HAP-1 (cell line): ENCODE measurements around the gene GLRA1.

Experiments
- DNase-seq, 2 experiments: peaks; one replicate each; pipeline ENCODE4 v3.0.0-alpha.2; 2016 to 2020; ENCODE audit warnings: low spot score in 2 of 2
- H3K27me3 ChIP-seq: fragments of 250-450 bp; sonication (Bioruptor Pico); 2 replicates; pipeline ENCODE4 v1.5.1; 2020; ENCODE audit warnings: low read depth, mild to moderate bottlenecking, moderate library complexity
- H3K36me3 ChIP-seq: fragments of 250-450 bp; sonication (Bioruptor Pico); replicated peaks from 2 replicates; pipeline ENCODE4 v1.5.1; 2020; ENCODE audit warnings: mild to moderate bottlenecking
- H3K4me1 ChIP-seq: fragments of 250-450 bp; sonication (Bioruptor Pico); 2 replicates; pipeline ENCODE4 v1.5.1; 2020; ENCODE audit warnings: mild to moderate bottlenecking
- H3K4me3 ChIP-seq: fragments of 250-450 bp; sonication (Bioruptor Pico); 2 replicates; pipeline ENCODE4 v1.5.1; 2020; ENCODE audit warnings: mild to moderate bottlenecking, moderate library complexity
- H3K9me3 ChIP-seq: fragments of 250-450 bp; sonication (Bioruptor Pico); 2 replicates; pipeline ENCODE4 v1.5.1; 2020; ENCODE audit warnings: mild to moderate bottlenecking, moderate library complexity
- in situ Hi-C: fragments of 300-500 bp; cut with MboI; formaldehyde crosslinking; loops from 3 replicates; pipeline ENCODE4 v1.14.3; 2020; ENCODE audit warnings: low sequenced_read_pairs, inconsistent platforms, mixed read lengths

GLRA1 gene

GRCh38 chr5:151812757-151813309, 111.8 kb downstream of the GLRA1 start:
- in situ Hi-C loops: no loop called here
- DNase-seq: no peak
- Histone ChIP-seq H3K9me3 (no peaks in the 10 kb centered on the region), H3K4me3 (no peak overlapping the region), H3K36me3 (peaks cover 80% of the 10 kb centered on the region), H3K27me3 (no peaks in the 10 kb centered on the region), H3K4me1 (no peaks in the 10 kb centered on the region)

- H3K36me3 ChIP-seq: peaks cover 84% of the 10 kb centered on the region
- no peaks in the 10 kb centered on the region for H3K9me3 ChIP-seq
- no peak for DNase-seq
- no peaks in the 10 kb centered on the region for H3K27me3 ChIP-seq
- in situ Hi-C loops: no loop called here
- H3K4me3 ChIP-seq: no peak overlapping the region
- H3K4me1 ChIP-seq: no peaks in the 10 kb centered on the region
Observed at GRCh38 chr5:151811593-151812321, 112.9 kb downstream of the GLRA1 start.

- no peaks in the 10 kb centered on the region for H3K9me3 ChIP-seq
- peaks cover 86% of the 10 kb centered on the region for H3K36me3 ChIP-seq
- no peaks in the 10 kb centered on the region for H3K4me1 ChIP-seq
- no peak for DNase-seq
- in situ Hi-C loops: no loop called here
- no peak overlapping the region for H3K4me3 ChIP-seq
- no peaks in the 10 kb centered on the region for H3K27me3 ChIP-seq
Observed at GRCh38 chr5:151810897-151811296, 113.8 kb downstream of the GLRA1 start.

- in situ Hi-C loops: no loop called here
- Histone ChIP-seq H3K4me3 (no peak overlapping the region), H3K36me3 (peaks cover 90% of the 10 kb centered on the region), H3K9me3 (no peaks in the 10 kb centered on the region), H3K27me3 (no peaks in the 10 kb centered on the region), H3K4me1 (no peaks in the 10 kb centered on the region)
- no peak for DNase-seq
Observed at GRCh38 chr5:151810449-151810848, 114.2 kb downstream of the GLRA1 start.

- H3K4me1 ChIP-seq: no peaks in the 10 kb centered on the region
- no peak for DNase-seq
Observed at GRCh38 chr5:151808451-151809169, 116.0 kb downstream of the GLRA1 start.

GRCh38 chr5:151805414-151806223, 119.0 kb downstream of the GLRA1 start:
- Histone ChIP-seq H3K4me3 (no peak overlapping the region), H3K9me3 (no peaks in the 10 kb centered on the region), H3K27me3 (no peaks in the 10 kb centered on the region), H3K36me3 (peaks cover 95% of the 10 kb centered on the region), H3K4me1 (no peaks in the 10 kb centered on the region)
- DNase-seq: no peak
- in situ Hi-C loops: no loop called here

More at GRCh38 chr5:151808451-151809169, 116.0 kb downstream of the GLRA1 start:
- H3K9me3 ChIP-seq: no peaks in the 10 kb centered on the region
- H3K27me3 ChIP-seq: no peaks in the 10 kb centered on the region
- H3K4me3 ChIP-seq: no peak overlapping the region
- in situ Hi-C loops: no loop called here
- peaks cover 94% of the 10 kb centered on the region for H3K36me3 ChIP-seq

GRCh38 chr5:151800532-151800931, 124.1 kb downstream of the GLRA1 start:
- in situ Hi-C loops: no loop called here
- H3K36me3 ChIP-seq: peaks cover 100% of the 10 kb centered on the region
- H3K4me1 ChIP-seq: no peaks in the 10 kb centered on the region

GRCh38 chr5:151799407-151799806, 125.2 kb downstream of the GLRA1 start:
- DNase-seq: no peak
- no peaks in the 10 kb centered on the region for H3K4me1 ChIP-seq
- no peaks in the 10 kb centered on the region for H3K9me3 ChIP-seq
- H3K4me3 ChIP-seq: no peak overlapping the region
- no peaks in the 10 kb centered on the region for H3K27me3 ChIP-seq
- H3K36me3 ChIP-seq: peaks cover 100% of the 10 kb centered on the region
- in situ Hi-C loops: no loop called here

More at GRCh38 chr5:151800532-151800931, 124.1 kb downstream of the GLRA1 start:
- H3K27me3 ChIP-seq: no peaks in the 10 kb centered on the region
- H3K9me3 ChIP-seq: no peaks in the 10 kb centered on the region
- no peak for DNase-seq
- no peak overlapping the region for H3K4me3 ChIP-seq

GRCh38 chr5:151798674-151799073, 126.0 kb downstream of the GLRA1 start:
- Histone ChIP-seq H3K27me3 (no peaks in the 10 kb centered on the region), H3K36me3 (peaks cover 100% of the 10 kb centered on the region), H3K4me1 (no peaks in the 10 kb centered on the region), H3K9me3 (no peaks in the 10 kb centered on the region), H3K4me3 (no peak overlapping the region)
- in situ Hi-C loops: no loop called here
- no peak for DNase-seq

- Histone ChIP-seq H3K27me3 (no peaks in the 10 kb centered on the region), H3K4me3 (no peak overlapping the region), H3K36me3 (peaks cover 98% of the 10 kb centered on the region), H3K4me1 (no peaks in the 10 kb centered on the region), H3K9me3 (no peaks in the 10 kb centered on the region)
- in situ Hi-C loops: no loop called here
- DNase-seq: no peak
Observed at GRCh38 chr5:151795426-151795825, 129.2 kb downstream of the GLRA1 start.

GRCh38 chr5:151793358-151793757, 131.3 kb downstream of the GLRA1 start:
- in situ Hi-C loops: no loop called here
- H3K36me3 ChIP-seq: peaks cover 97% of the 10 kb centered on the region

GRCh38 chr5:151787817-151788216, 136.8 kb downstream of the GLRA1 start:
- in situ Hi-C loops: no loop called here
- peaks cover 7% of the 10 kb centered on the region; the same call in 1 of the 2 replicates for H3K4me1 ChIP-seq
- H3K36me3 ChIP-seq: peaks cover 76% of the 10 kb centered on the region
- H3K27me3 ChIP-seq: no peaks in the 10 kb centered on the region
- no peak overlapping the region for H3K4me3 ChIP-seq
- DNase-seq: no peak
- no peaks in the 10 kb centered on the region; the same call in 1 of the 2 replicates for H3K9me3 ChIP-seq

More at GRCh38 chr5:151793358-151793757, 131.3 kb downstream of the GLRA1 start:
- H3K27me3 ChIP-seq: no peaks in the 10 kb centered on the region
- no peaks in the 10 kb centered on the region for H3K9me3 ChIP-seq
- no peak for DNase-seq
- H3K4me3 ChIP-seq: no peak overlapping the region
- no peaks in the 10 kb centered on the region for H3K4me1 ChIP-seq

GRCh38 chr5:151786468-151786867, 138.2 kb downstream of the GLRA1 start:
- in situ Hi-C loops: no loop called here
- peaks cover 62% of the 10 kb centered on the region for H3K36me3 ChIP-seq
- H3K27me3 ChIP-seq: no peaks in the 10 kb centered on the region
- DNase-seq: no peak
- no peak overlapping the region for H3K4me3 ChIP-seq
- no peaks in the 10 kb centered on the region; the same call in 1 of the 2 replicates for H3K9me3 ChIP-seq
- peaks cover 16% of the 10 kb centered on the region for H3K4me1 ChIP-seq
